Thymus (tissue), 11 donors: ENCODE results near the gene CAGE1. TPM values are rescaled to one million over a fixed set of nuclear protein-coding genes. Genes with fewer than 3 reads are reported as not detected.
"Not testable (repeated sequence)": the region's sequence is repeated elsewhere in the genome, so short reads cannot be mapped to it uniquely, and the experiment has no call there.

Source experiments
- DNase-seq, 9 donors: peaks; one replicate each; pipeline ENCODE4 v3.0.0-alpha.2; 2013; ENCODE audit warnings: low spot score in 9 of 9, low read depth in 6 of 9, missing footprints in 1 of 9
- H3K27ac ChIP-seq, 2 donors: one replicate each; pipeline ENCODE4 v1.5.1; 2013; ENCODE audit warnings: control low read depth in 1 of 2, low read depth in 1 of 2, low read length in 1 of 2, mild to moderate bottlenecking in 1 of 2, moderate library complexity in 1 of 2
- H3K27me3 ChIP-seq, 2 donors: one replicate each; pipeline ENCODE4 v1.5.1; 2013; ENCODE audit warnings: low read length in 1 of 2; ENCODE audit not compliant: control insufficient read depth in 2 of 2, insufficient read depth in 1 of 2
- H3K36me3 ChIP-seq, 2 donors: one replicate each; pipeline ENCODE4 v1.5.1; 2013; ENCODE audit warnings: low read length in 1 of 2, mild to moderate bottlenecking in 1 of 2, moderate library complexity in 1 of 2; ENCODE audit not compliant: control insufficient read depth in 2 of 2, insufficient read depth in 2 of 2
- H3K4me1 ChIP-seq, 2 donors: one replicate each; pipeline ENCODE4 v1.5.1; 2013; ENCODE audit warnings: low read length in 2 of 2; ENCODE audit not compliant: control insufficient read depth in 2 of 2, insufficient read depth in 2 of 2
- H3K4me3 ChIP-seq, 2 donors: one replicate each; pipeline ENCODE4 v1.5.1; 2013; ENCODE audit warnings: low read length in 2 of 2, control low read depth in 1 of 2, mild to moderate bottlenecking in 1 of 2
- H3K9me3 ChIP-seq, 2 donors: one replicate each; pipeline ENCODE4 v1.5.1; 2013; ENCODE audit warnings: low read length in 1 of 2, mild to moderate bottlenecking in 1 of 2; ENCODE audit not compliant: control insufficient read depth in 2 of 2, insufficient read depth in 1 of 2
- WGBS: extraction: QIAGEN DNeasy Blood & Tissue Kit; methylation state at CpG from one replicate; pipeline ENCODE4 v1.1.7; 2013; 5-methylcytosine and 5-hydroxymethylcytosine counted together
- polyA plus RNA-seq: library from polyadenylated mRNA; stranded (reverse); fragments of 200-250 nt; gene quantifications from one replicate; pipeline ENCODE4 v1.2.3, GENCODE V29; 2013
- total RNA-seq: library from RNA; stranded (reverse); fragments of 120-200 nt; gene quantifications from one replicate; pipeline ENCODE4 v1.2.4, GENCODE V29; 2013
- donor health status: healthy.

Gene CAGE1
- total and polyA plus RNA-seq, 2 donors = 0.02 to 0.09 TPM

DNA sequence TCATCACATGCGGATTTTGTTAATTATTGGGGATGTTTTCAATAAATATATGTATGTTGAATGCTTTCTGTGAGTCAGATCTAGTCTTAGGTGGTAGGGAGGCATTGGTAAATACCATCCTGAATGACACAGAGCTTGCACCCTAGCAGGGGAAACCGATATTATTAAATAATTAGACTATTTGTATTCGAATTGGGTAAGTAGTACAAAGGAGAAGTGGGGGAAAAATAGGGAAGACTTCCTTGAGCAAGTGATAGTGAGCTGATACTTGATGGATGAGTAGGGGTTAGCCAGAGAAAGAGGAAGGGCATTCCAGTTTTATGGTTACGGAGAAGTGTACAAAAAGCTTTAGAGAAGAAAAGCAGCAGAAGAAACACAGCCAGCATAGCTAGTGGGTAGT lies 1.6 kb upstream of the CAGE1 start:
- Histone ChIP-seq H3K4me1 (peaks cover 8 to 13% of the 10 kb centered on the region in 2 donors), H3K27me3 (no peaks in the 10 kb centered on the region), H3K36me3 (peaks cover 7 to 28% of the 10 kb centered on the region in 2 donors), H3K4me3 (no peak overlapping the region), H3K27ac (no peak overlapping the region), H3K9me3 (no peaks in the 10 kb centered on the region)
- DNase-seq = no peak
- 92% methylated on average over 4 of the region's 4 CpGs for WGBS

DNA sequence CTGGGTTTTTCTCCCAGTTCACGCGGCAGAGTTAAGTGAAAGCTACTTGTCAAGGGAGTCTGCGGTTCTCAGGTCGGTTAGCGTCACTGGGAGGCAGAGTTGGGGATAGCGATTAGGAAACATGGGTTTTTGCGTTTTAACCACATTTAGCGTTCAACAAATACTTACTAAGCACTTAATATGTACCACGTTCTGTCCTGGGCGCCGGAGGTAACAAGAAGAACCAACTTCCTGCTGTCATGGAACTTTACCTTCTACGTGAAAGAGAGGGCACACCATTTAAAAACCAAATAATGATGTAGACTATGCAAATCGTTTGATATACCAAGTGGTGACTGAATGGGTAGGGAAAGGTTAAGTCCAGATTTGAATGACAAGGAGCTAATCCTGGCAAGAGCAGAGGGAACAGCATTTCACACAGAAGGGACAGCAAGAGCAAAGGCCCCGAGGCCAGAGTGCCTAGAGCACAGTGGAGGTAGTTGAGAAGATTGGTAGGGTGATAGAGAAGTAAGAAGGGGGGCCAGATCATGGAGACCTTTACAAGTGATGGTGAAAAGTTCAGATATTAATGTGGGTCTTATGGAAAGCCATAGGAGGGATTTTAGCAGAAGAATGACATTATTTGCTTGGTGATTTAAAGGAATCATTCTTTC lies 810 bp upstream of the CAGE1 start:
- Histone ChIP-seq H3K36me3 (peaks cover 4 to 22% of the 10 kb centered on the region in 2 donors), H3K4me3 (peak overlapping the region; percentile 56 to 91), H3K27ac (peak overlapping the region; percentile 97 to 98), H3K4me1 (peaks cover 8 to 13% of the 10 kb centered on the region in 2 donors), H3K9me3 (no peaks in the 10 kb centered on the region), H3K27me3 (no peaks in the 10 kb centered on the region)
- 4% methylated on average over 14 of the region's 14 CpGs for WGBS
- peak in 5 of 9 donors; percentile 13 to 76 (median 38) for DNase-seq

DNA sequence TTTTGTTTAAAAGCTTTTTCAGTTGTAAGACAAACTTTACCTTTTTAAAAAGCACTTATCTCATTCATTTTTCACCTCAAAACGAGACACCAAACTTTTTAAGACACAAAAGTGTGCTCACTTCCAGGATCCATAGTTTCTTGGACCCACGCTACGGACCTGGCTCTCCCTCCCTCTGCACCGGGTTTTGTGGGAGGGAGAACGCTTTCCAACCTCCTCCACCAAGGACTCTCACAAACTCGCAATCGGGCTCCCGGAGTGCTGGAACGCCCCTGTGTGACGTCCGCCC lies 436 bp downstream of the CAGE1 start:
- Histone ChIP-seq H3K4me1 (peaks cover 8 to 13% of the 10 kb centered on the region in 2 donors), H3K36me3 (peaks cover 0 to 14% of the 10 kb centered on the region in 2 donors), H3K4me3 (peak overlapping the region; percentile 56 to 91), H3K27me3 (no peaks in the 10 kb centered on the region), H3K9me3 (no peaks in the 10 kb centered on the region), H3K27ac (peak overlapping the region; percentile 97 to 98)
- WGBS = under 1% methylated on average over 11 of the region's 11 CpGs
- no peak for DNase-seq

GRCh38 chr6:7381092-7381491 lies 8.4 kb downstream of the CAGE1 start:
- H3K36me3 ChIP-seq = no peaks in the 10 kb centered on the region
- WGBS = 100% methylated on average over 1 of the region's 1 CpG
- no peak overlapping the region for H3K27ac ChIP-seq
- no peak overlapping the region for H3K4me3 ChIP-seq
- no peaks in the 10 kb centered on the region for H3K27me3 ChIP-seq
- no peaks in the 10 kb centered on the region for H3K4me1 ChIP-seq
- no peak for DNase-seq
- H3K9me3 ChIP-seq = no peaks in the 10 kb centered on the region

DNA sequence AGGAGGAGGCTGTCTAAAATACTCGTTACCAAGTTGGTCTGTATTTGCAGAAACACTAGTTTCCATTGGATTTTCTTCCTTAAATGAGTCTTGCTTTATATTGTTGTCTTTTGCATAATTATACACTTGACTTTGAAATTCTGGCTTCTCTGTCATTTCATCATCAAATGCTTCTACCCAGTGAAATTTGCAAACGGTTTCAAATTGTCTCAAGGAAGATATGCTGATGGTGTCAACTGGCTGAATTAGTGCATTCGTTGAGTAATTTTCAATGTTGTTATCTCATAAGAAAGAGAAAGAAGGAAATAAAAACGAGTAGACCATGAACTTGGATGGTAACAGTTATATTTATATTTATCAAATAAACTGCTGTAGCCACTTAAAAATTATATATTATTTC lies 10.8 kb downstream of the CAGE1 start:
- DNase-seq = no peak
- 92% methylated on average over 4 of the region's 4 CpGs for WGBS

DNA sequence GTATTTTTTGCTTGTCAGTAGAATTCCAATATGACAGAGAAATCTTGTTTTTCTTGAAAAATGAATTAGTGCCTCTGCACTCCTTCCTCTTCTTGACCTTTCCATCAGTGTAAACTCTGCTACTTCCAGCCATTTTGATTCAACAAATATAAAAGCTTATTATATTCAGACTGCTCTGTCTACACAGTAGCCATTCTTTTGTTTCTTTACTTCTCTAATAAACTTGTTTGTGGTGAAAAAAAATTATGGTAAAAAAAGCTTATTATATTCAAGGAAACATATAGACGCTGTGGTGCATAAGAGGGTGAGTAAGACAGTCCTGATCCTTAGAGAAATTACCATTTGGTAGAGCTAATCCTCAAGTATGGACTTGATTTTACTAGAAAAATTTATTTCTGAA lies 11.6 kb downstream of the CAGE1 start:
- WGBS = 99% methylated on average over 1 of the region's 1 CpG
- Histone ChIP-seq H3K27me3 (no peaks in the 10 kb centered on the region), H3K36me3 (no peaks in the 10 kb centered on the region), H3K9me3 (no peaks in the 10 kb centered on the region), H3K4me1 (peaks cover 0 to 3% of the 10 kb centered on the region in 2 donors), H3K27ac (no peak overlapping the region), H3K4me3 (no peak overlapping the region)
- DNase-seq = no peak

More for the DNA sequence above, 10.8 kb downstream of the CAGE1 start:
- H3K9me3 ChIP-seq = no peaks in the 10 kb centered on the region
- H3K4me1 ChIP-seq = peaks cover 0 to 2% of the 10 kb centered on the region in 2 donors
- no peaks in the 10 kb centered on the region for H3K36me3 ChIP-seq
- H3K4me3 ChIP-seq = no peak overlapping the region
- no peak overlapping the region for H3K27ac ChIP-seq
- no peaks in the 10 kb centered on the region for H3K27me3 ChIP-seq

- H3K4me1 ChIP-seq = peaks cover 0 to 3% of the 10 kb centered on the region in 2 donors
- H3K36me3 ChIP-seq = no peaks in the 10 kb centered on the region
- DNase-seq = no peak
- no peaks in the 10 kb centered on the region for H3K27me3 ChIP-seq
- no peak overlapping the region for H3K4me3 ChIP-seq
- no peaks in the 10 kb centered on the region for H3K9me3 ChIP-seq
- 60% methylated on average over 3 of the region's 3 CpGs for WGBS
- H3K27ac ChIP-seq = no peak overlapping the region
Observed at GRCh38 chr6:7373739-7374138, 15.8 kb downstream of the CAGE1 start.

GRCh38 chr6:7367408-7367807 lies 22.1 kb downstream of the CAGE1 start:
- H3K4me3 ChIP-seq = no peak overlapping the region
- H3K27ac ChIP-seq = no peak overlapping the region
- no peaks in the 10 kb centered on the region for H3K27me3 ChIP-seq
- H3K9me3 ChIP-seq = no peaks in the 10 kb centered on the region
- no peaks in the 10 kb centered on the region for H3K4me1 ChIP-seq
- DNase-seq = no peak
- WGBS = 98% methylated on average over 7 of the region's 7 CpGs
- no peaks in the 10 kb centered on the region for H3K36me3 ChIP-seq

DNA sequence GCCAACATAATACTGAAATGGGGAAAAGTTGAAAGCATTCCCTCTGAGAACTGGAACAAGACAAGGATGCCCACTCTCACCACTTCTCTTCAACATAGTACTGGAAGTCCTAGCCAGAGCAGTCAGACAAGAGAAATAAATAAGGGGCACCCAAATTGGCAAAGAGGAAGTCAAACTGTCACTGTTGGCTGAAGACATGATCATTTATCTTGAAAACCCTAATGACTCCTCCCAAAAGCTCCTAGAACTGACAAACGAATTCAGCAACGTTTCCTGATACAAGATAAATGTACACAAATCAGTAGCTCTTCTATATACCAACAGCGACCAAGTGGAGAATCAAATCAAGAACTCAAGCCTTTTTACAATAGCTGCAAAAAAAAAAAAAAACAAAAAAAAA lies 37.6 kb downstream of the CAGE1 start:
- not testable (repeated sequence) for H3K27ac ChIP-seq, DNase-seq, H3K4me3 ChIP-seq, H3K36me3 ChIP-seq, H3K27me3 ChIP-seq, H3K9me3 ChIP-seq, H3K4me1 ChIP-seq
- WGBS = 88% methylated on average over 3 of the region's 3 CpGs
